ENCODE data around the gene TMEM94. TPM values are rescaled to one million over a fixed set of nuclear protein-coding genes. Genes with fewer than 3 reads are reported as not detected.

TMEM94 gene
- total RNA-seq, 1 experiment from 2014 or later = 67.0 TPM

DNA sequence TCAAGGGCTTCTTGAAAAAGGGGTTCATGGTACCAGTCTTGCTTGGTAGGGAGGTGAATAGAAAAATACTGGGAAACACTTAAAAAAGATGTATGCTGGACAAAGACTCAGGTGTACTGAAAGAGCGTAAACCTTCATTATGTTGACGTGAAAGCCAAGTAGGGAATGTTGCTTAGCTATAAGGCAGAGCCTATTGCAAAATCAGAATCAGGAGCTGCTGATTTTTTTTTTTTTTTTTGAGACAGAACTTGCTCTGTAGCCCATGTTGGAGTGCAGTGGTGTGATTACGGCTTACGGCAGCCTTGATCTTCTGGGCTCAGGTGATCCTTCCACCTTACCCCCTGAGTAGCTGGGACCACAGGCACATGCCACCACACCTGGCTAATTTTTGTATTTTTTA is 3.9 kb downstream of the TMEM94 start:
- Histone ChIP-seq H3K4me1 (ENCODE audit: insufficient read depth, low read length, poor library complexity, severe bottlenecking) (peaks cover 13% of the 10 kb centered on the region), H3K9me3 (ENCODE audit: low read depth, low read length, poor library complexity, severe bottlenecking) (no peaks in the 10 kb centered on the region), H3K27me3 (replicated peaks; ENCODE audit: insufficient read depth, low read depth, low read length, poor library complexity) (no peaks in the 10 kb centered on the region), H3K36me3 (ENCODE audit: insufficient read depth, low read length, poor library complexity, severe bottlenecking) (no peaks in the 10 kb centered on the region), H3K4me3 (ENCODE audit: low read depth, low read length, poor library complexity, severe bottlenecking) (no peak overlapping the region), H3K27ac (ENCODE audit: low read depth, low read length, poor library complexity, severe bottlenecking) (no peak overlapping the region)
- TF ChIP-seq EZH2 (IDR thresholded peaks at IDR 0.05; ENCODE audit: borderline replicate concordance, low read depth, low read length, poor library complexity, severe bottlenecking) = no peak
- TF ChIP-seq, protein P1, sequence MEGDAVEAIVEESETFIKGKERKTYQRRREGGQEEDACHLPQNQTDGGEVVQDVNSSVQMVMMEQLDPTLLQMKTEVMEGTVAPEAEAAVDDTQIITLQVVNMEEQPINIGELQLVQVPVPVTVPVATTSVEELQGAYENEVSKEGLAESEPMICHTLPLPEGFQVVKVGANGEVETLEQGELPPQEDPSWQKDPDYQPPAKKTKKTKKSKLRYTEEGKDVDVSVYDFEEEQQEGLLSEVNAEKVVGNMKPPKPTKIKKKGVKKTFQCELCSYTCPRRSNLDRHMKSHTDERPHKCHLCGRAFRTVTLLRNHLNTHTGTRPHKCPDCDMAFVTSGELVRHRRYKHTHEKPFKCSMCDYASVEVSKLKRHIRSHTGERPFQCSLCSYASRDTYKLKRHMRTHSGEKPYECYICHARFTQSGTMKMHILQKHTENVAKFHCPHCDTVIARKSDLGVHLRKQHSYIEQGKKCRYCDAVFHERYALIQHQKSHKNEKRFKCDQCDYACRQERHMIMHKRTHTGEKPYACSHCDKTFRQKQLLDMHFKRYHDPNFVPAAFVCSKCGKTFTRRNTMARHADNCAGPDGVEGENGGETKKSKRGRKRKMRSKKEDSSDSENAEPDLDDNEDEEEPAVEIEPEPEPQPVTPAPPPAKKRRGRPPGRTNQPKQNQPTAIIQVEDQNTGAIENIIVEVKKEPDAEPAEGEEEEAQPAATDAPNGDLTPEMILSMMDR (conservative IDR thresholded peaks at IDR 0.05; ENCODE audit: low read depth, low read length) = no peak
- BruUV-seq (replicated peaks) = no TSS peak
- ChIA-PET POLR2A (ENCODE audit: low non-redundant PET) (interaction anchor here (1.0 kb wide), 1 partner anchor 16 kb away, joined by 7 read pairs; no protein-coding TSS in a partner anchor), CTCF (no interaction called here)
- no peak for DNase-seq (ENCODE audit: low spot score)
- intact Hi-C loops (cut with micrococcal nuclease; ENCODE audit: unreplicated experiment) = no loop called here

DNA sequence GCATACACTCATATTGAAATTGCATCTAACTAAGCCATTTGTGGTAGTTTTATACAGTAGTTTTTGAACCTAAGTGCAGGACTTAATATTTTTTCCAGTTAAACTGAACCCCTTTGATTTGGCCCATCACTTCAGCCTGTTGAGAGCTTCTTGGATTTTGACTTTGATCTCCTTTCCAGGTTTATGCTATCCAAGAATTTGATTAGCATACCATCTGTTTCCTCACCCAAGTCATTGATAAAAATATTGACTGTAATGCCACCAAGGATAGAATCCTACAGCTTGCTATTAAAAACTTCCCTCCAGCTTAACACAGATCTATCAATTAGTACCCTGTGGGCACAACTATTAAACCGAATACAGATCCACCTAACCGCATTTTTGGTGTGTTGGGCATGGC is 7.2 kb downstream of the TMEM94 start:
- BruUV-seq (replicated peaks) = no TSS peak
- CTCF ChIA-PET = no interaction called here
- intact Hi-C loops (cut with micrococcal nuclease; ENCODE audit: unreplicated experiment) = no loop called here

DNA sequence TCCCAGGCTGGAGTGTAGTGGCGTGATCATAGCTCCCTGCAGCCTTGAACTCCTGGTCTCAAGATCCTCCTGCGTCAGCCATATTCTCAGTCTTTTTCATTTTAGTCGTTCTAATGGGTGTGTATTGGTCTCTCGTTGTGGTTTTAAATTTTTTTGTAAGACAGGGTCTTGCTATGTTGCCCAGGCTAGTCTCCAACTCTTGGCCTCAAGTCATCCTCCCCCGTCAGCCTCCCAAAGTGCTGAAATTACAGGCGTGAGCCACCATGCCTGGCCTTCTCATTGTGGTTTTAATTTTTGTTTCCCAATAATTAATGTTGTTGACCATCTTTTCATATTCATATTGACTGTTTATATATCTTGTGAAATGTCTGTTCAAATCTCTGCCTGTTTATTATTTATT is 8.6 kb downstream of the TMEM94 start:
- TF ChIP-seq, protein P1 (conservative IDR thresholded peaks at IDR 0.05; ENCODE audit: low read depth, low read length) = no peak
- H3K27ac ChIP-seq (ENCODE audit: low read depth, low read length, poor library complexity, severe bottlenecking) = no peak overlapping the region
- POLR2A ChIA-PET (ENCODE audit: low non-redundant PET) = no interaction called here
- no peaks in the 10 kb centered on the region for H3K9me3 ChIP-seq (ENCODE audit: low read depth, low read length, poor library complexity, severe bottlenecking)
- no peaks in the 10 kb centered on the region for H3K4me1 ChIP-seq (ENCODE audit: insufficient read depth, low read length, poor library complexity, severe bottlenecking)
- H3K27me3 ChIP-seq (replicated peaks; ENCODE audit: insufficient read depth, low read depth, low read length, poor library complexity) = no peaks in the 10 kb centered on the region
- intact Hi-C loops (cut with micrococcal nuclease; ENCODE audit: unreplicated experiment) = no loop called here
- H3K4me3 ChIP-seq (ENCODE audit: low read depth, low read length, poor library complexity, severe bottlenecking) = no peak overlapping the region
- CTCF ChIA-PET = no interaction called here
- no peaks in the 10 kb centered on the region for H3K36me3 ChIP-seq (ENCODE audit: insufficient read depth, low read length, poor library complexity, severe bottlenecking)
- DNase-seq (ENCODE audit: low spot score) = no peak
- BruUV-seq (replicated peaks) = no TSS peak

More for the DNA sequence above, 7.2 kb downstream of the TMEM94 start:
- Histone ChIP-seq H3K4me3 (ENCODE audit: low read depth, low read length, poor library complexity, severe bottlenecking) (no peak overlapping the region), H3K4me1 (ENCODE audit: insufficient read depth, low read length, poor library complexity, severe bottlenecking) (no peaks in the 10 kb centered on the region), H3K27me3 (replicated peaks; ENCODE audit: insufficient read depth, low read depth, low read length, poor library complexity) (no peaks in the 10 kb centered on the region), H3K36me3 (ENCODE audit: insufficient read depth, low read length, poor library complexity, severe bottlenecking) (no peaks in the 10 kb centered on the region), H3K27ac (ENCODE audit: low read depth, low read length, poor library complexity, severe bottlenecking) (no peak overlapping the region), H3K9me3 (ENCODE audit: low read depth, low read length, poor library complexity, severe bottlenecking) (no peaks in the 10 kb centered on the region)
- no peak for TF ChIP-seq EZH2 (IDR thresholded peaks at IDR 0.05; ENCODE audit: borderline replicate concordance, low read depth, low read length, poor library complexity, severe bottlenecking)
- TF ChIP-seq, protein P1 (conservative IDR thresholded peaks at IDR 0.05; ENCODE audit: low read depth, low read length) = no peak
- POLR2A ChIA-PET (ENCODE audit: low non-redundant PET) = no interaction called here
- DNase-seq (ENCODE audit: low spot score) = no peak

Data from A673 (cell line).